ENCODE data around the gene TIMM10. TPM values are rescaled to one million over a fixed set of nuclear protein-coding genes. Genes with fewer than 3 reads are reported as not detected.
A peak's percentile ranks its signal among the peaks of the same experiment; 100 is the strongest.

Gene TIMM10
- polyA plus RNA-seq, 3 donors, result 30.4 to 62.1 (median 58.3) TPM

- Histone ChIP-seq H3K36me3 (replicated peaks in 1 of 2; ENCODE audit: control insufficient read depth in 1 of 2, insufficient read depth in 2 of 2, low read length in 2 of 2) (no peaks in the 10 kb centered on the region), H2AFZ (ENCODE audit: insufficient read depth, low read depth, low read length, poor library complexity, severe bottlenecking) (peak overlapping the region; percentile 96), H3K27ac (ENCODE audit: low read depth in 1 of 2, low read length in 2 of 2) (no peak overlapping the region), H3K27me3 (ENCODE audit: control insufficient read depth in 2 of 2, insufficient read depth in 2 of 2, low read length in 2 of 2) (no peaks in the 10 kb centered on the region), H3K79me2 (ENCODE audit: insufficient read depth, low read length) (peaks cover 19% of the 10 kb centered on the region), H3K4me3 (replicated peaks in 1 of 3; ENCODE audit: low read depth in 2 of 3, low read length in 3 of 3) (peak overlapping the region; percentile 63 to 83 (median 80)), H4K20me1 (ENCODE audit: insufficient read depth, low read length) (no peaks in the 10 kb centered on the region), H3K9ac (ENCODE audit: insufficient read depth, low read length, poor library complexity, severe bottlenecking) (peak overlapping the region; percentile 63), H3K4me2 (replicated peaks; ENCODE audit: extremely low read depth, low read length, poor library complexity, severe bottlenecking) (peak overlapping the region; percentile 88), H3K9me3 (replicated peaks in 1 of 2; ENCODE audit: control insufficient read depth in 1 of 2, insufficient read depth in 1 of 2, low read length in 2 of 2) (no peaks in the 10 kb centered on the region), H3K4me1 (ENCODE audit: control insufficient read depth in 1 of 2, insufficient read depth in 2 of 2, low read length in 2 of 2) (peaks cover 16 to 22% of the 10 kb centered on the region in 2 donors)
- WGBS (ENCODE audit: insufficient coverage), result 6% methylated on average over 33 of the region's 35 CpGs
- Mint-ChIP-seq H3K27ac (peak overlapping the region in 1 of 7 donors; percentile 13), H3K27me3 (ENCODE audit: low read depth in 3 of 3) (peaks cover 1 to 13% (median 6%) of the 10 kb centered on the region in 3 donors), H3K4me3 (peak overlapping the region; percentile 99), H3K4me1 (peaks cover 26% of the 10 kb centered on the region), H3K9me3 (peaks cover 0 to 3% (median 0%) of the 10 kb centered on the region in 7 donors), H3K36me3 (peaks cover 0 to 3% of the 10 kb centered on the region in 2 donors)
- DNase-seq, result peak; percentile 28 to 30 (median 30)
- TF ChIP-seq CTCF (IDR thresholded peaks at IDR 0.05), result no peak
- intact Hi-C loops (cut with micrococcal nuclease), result no loop called here
Measured at GRCh38 chr11:57513911-57514537, 16.5 kb downstream of the TIMM10 start.

GRCh38 chr11:57513452-57513795, 17.1 kb downstream of the TIMM10 start:
- Histone ChIP-seq H3K36me3 (replicated peaks in 1 of 2; ENCODE audit: control insufficient read depth in 1 of 2, insufficient read depth in 2 of 2, low read length in 2 of 2) (no peaks in the 10 kb centered on the region), H2AFZ (ENCODE audit: insufficient read depth, low read depth, low read length, poor library complexity, severe bottlenecking) (no peak overlapping the region), H3K27me3 (ENCODE audit: control insufficient read depth in 2 of 2, insufficient read depth in 2 of 2, low read length in 2 of 2) (no peaks in the 10 kb centered on the region), H3K79me2 (ENCODE audit: insufficient read depth, low read length) (peaks cover 19% of the 10 kb centered on the region), H3K4me2 (replicated peaks; ENCODE audit: extremely low read depth, low read length, poor library complexity, severe bottlenecking) (no peak overlapping the region), H3K27ac (ENCODE audit: low read depth in 1 of 2, low read length in 2 of 2) (no peak overlapping the region), H3K9ac (ENCODE audit: insufficient read depth, low read length, poor library complexity, severe bottlenecking) (no peak overlapping the region), H3K9me3 (replicated peaks in 1 of 2; ENCODE audit: control insufficient read depth in 1 of 2, insufficient read depth in 1 of 2, low read length in 2 of 2) (no peaks in the 10 kb centered on the region), H3K4me1 (ENCODE audit: control insufficient read depth in 1 of 2, insufficient read depth in 2 of 2, low read length in 2 of 2) (peaks cover 16 to 22% of the 10 kb centered on the region in 2 donors), H3K4me3 (replicated peaks in 1 of 3; ENCODE audit: low read depth in 2 of 3, low read length in 3 of 3) (no peak overlapping the region), H4K20me1 (ENCODE audit: insufficient read depth, low read length) (no peaks in the 10 kb centered on the region)
- peaks cover 26% of the 10 kb centered on the region for H3K4me1 Mint-ChIP-seq
- peaks cover 1 to 13% (median 6%) of the 10 kb centered on the region in 3 donors for H3K27me3 Mint-ChIP-seq (ENCODE audit: low read depth in 3 of 3)
- WGBS (ENCODE audit: insufficient coverage), result 0% methylated on average over 1 of the region's 1 CpG
- peak overlapping the region in 1 of 2 donors; percentile 39 for H3K4me3 Mint-ChIP-seq
- H3K27ac Mint-ChIP-seq, result no peak overlapping the region
- intact Hi-C loops (cut with micrococcal nuclease), result no loop called here
- H3K36me3 Mint-ChIP-seq, result peaks cover 0 to 7% of the 10 kb centered on the region in 2 donors
- H3K9me3 Mint-ChIP-seq, result peaks cover 0 to 3% (median 0%) of the 10 kb centered on the region in 7 donors
- TF ChIP-seq CTCF (IDR thresholded peaks at IDR 0.05), result no peak
- no peak for DNase-seq
